Neural cell (in vitro differentiated cells): ENCODE data around the gene TPBGL. TPM values are rescaled to one million over a fixed set of nuclear protein-coding genes. Genes with fewer than 3 reads are reported as not detected.

Experiments
- H2AFZ ChIP-seq: fragments of 200-600, 300-800 bp; sonication (generic), shearing (Covaris generic); 2 replicates; pipeline ENCODE4 v1.6.0; 2014; ENCODE audit warnings: low read depth, mild to moderate bottlenecking, antibody characterized with exemption, low read length, moderate library complexity
- H3F3A ChIP-seq: fragments of 200-600 bp; shearing (Covaris generic); 2 replicates; pipeline ENCODE4 v1.6.1; 2016; ENCODE audit warnings: mild to moderate bottlenecking, moderate library complexity, mixed read lengths, antibody characterized with exemption, low read length; ENCODE audit not compliant: insufficient read depth, poor library complexity, severe bottlenecking
- H3K27ac ChIP-seq: fragments of 200-600, 300-800 bp; sonication (generic), shearing (Covaris generic); 2 replicates; pipeline ENCODE4 v1.5.1; 2014; ENCODE audit warnings: mild to moderate bottlenecking, low read length, moderate library complexity
- H3K27me3 ChIP-seq: fragments of 300-800, 200-600 bp; sonication (generic), shearing (Covaris generic); 2 replicates; pipeline ENCODE4 v1.6.0; 2014; ENCODE audit warnings: mild to moderate bottlenecking, low read depth, low read length, moderate library complexity; ENCODE audit not compliant: insufficient read depth
- H3K36me3 ChIP-seq: fragments of 300-800, 200-600 bp; sonication (generic), shearing (Covaris generic); 2 replicates; pipeline ENCODE4 v1.5.1; 2014; ENCODE audit warnings: mild to moderate bottlenecking, antibody characterized with exemption, low read length, moderate library complexity; ENCODE audit not compliant: insufficient read depth
- H3K4me2 ChIP-seq: fragments of 300-800, 200-600 bp; sonication (generic), shearing (Covaris generic); 2 replicates; pipeline ENCODE4 v1.6.0; 2014; ENCODE audit warnings: mild to moderate bottlenecking, low read length
- H3K4me3 ChIP-seq: fragments of 300-800, 200-600 bp; sonication (generic), shearing (Covaris generic); 2 replicates; pipeline ENCODE4 v1.5.1; 2014; ENCODE audit warnings: mild to moderate bottlenecking, low read length, moderate library complexity
- H3K79me2 ChIP-seq: fragments of 200-600 bp; shearing (Covaris generic); replicated peaks from 2 replicates; pipeline ENCODE4 v1.6.0; 2014; ENCODE audit warnings: mild to moderate bottlenecking, low read length, moderate library complexity; ENCODE audit not compliant: insufficient read depth
- H3K9ac ChIP-seq: fragments of 300-800, 200-600 bp; sonication (generic), shearing (Covaris generic); 2 replicates; pipeline ENCODE4 v1.6.1; 2016; ENCODE audit warnings: mild to moderate bottlenecking, low read length, mixed read lengths
- H3K9me2 ChIP-seq: fragments of 200-600 bp; shearing (Covaris generic); 2 replicates; pipeline ENCODE4 v1.6.1; 2016; ENCODE audit warnings: mild to moderate bottlenecking, low read length, mixed read lengths; ENCODE audit not compliant: insufficient read depth
- H3K9me3 ChIP-seq: fragments of 200-600, 300-800 bp; sonication (generic), shearing (Covaris generic); 2 replicates; pipeline ENCODE4 v1.6.1; 2016; ENCODE audit warnings: mild to moderate bottlenecking, mixed run types, low read length, moderate library complexity, mixed read lengths
- H4K20me1 ChIP-seq: fragments of 200-600 bp; shearing (Covaris generic); 2 replicates; pipeline ENCODE4 v1.6.1; 2016; ENCODE audit warnings: mild to moderate bottlenecking, mixed run types; ENCODE audit not compliant: insufficient read depth
- CTCF ChIP-seq: fragments of 450-650 bp; IDR thresholded peaks from 2 replicates; pipeline ENCODE4 v1.5.1; 2014; ENCODE audit warnings: antibody characterized with exemption, mild to moderate bottlenecking, moderate library complexity; ENCODE audit not compliant: poor library complexity, severe bottlenecking
- EP300 ChIP-seq: fragments of 450-650 bp; conservative IDR thresholded peaks from 2 replicates; pipeline ENCODE4 v1.6.1; 2014; ENCODE audit warnings: antibody characterized with exemption, mild to moderate bottlenecking, moderate library complexity; ENCODE audit not compliant: poor library complexity, severe bottlenecking
- EZH2 ChIP-seq: fragments of 200-600, 300-800 bp; shearing (Covaris generic), sonication (generic); IDR thresholded peaks from 2 replicates; pipeline ENCODE4 v1.6.1; 2014; ENCODE audit warnings: antibody characterized with exemption, low read length, borderline replicate concordance, mild to moderate bottlenecking; ENCODE audit not compliant: insufficient read depth, poor library complexity, severe bottlenecking
- MXI1 ChIP-seq: fragments of 450-650 bp; conservative IDR thresholded peaks from 2 replicates; pipeline ENCODE4 v1.6.1; 2014; ENCODE audit warnings: antibody characterized with exemption, mild to moderate bottlenecking; ENCODE audit not compliant: poor library complexity, severe bottlenecking
- POLR2AphosphoS5 ChIP-seq: IDR thresholded peaks from 2 replicates; pipeline ENCODE4 v1.6.1; 2012
- RAD21 ChIP-seq: fragments of 450-650 bp; conservative IDR thresholded peaks from 2 replicates; pipeline ENCODE4 v1.6.1; 2014; ENCODE audit warnings: antibody characterized with exemption, mild to moderate bottlenecking, moderate library complexity
- REST ChIP-seq: IDR thresholded peaks from 2 replicates; pipeline ENCODE4 v1.6.1; 2012; ENCODE audit warnings: borderline replicate concordance
- SMC3 ChIP-seq: fragments of 450-650 bp; conservative IDR thresholded peaks from 2 replicates; pipeline ENCODE4 v1.6.1; 2014; ENCODE audit warnings: antibody characterized with exemption, mild to moderate bottlenecking, moderate library complexity; ENCODE audit not compliant: poor library complexity
- TAF1 ChIP-seq: IDR thresholded peaks from 2 replicates; pipeline ENCODE4 v1.6.1; 2012; ENCODE audit warnings: low read depth
- polyA plus RNA-seq: library from polyadenylated mRNA; depleted of rRNA; stranded (reverse); fragments of >200 nt; gene quantifications from 2 replicates; pipeline ENCODE4 v1.2.3, GENCODE V29; 2014

TPBGL gene
- polyA plus RNA-seq, 1 donor from 2014 or later, result not detected

- Histone ChIP-seq H3K4me3 (no peak overlapping the region), H2AFZ (no peak overlapping the region), H4K20me1 (no peaks in the 10 kb centered on the region), H3K27ac (no peak overlapping the region), H3K79me2 (no peaks in the 10 kb centered on the region), H3K9me2 (no peaks in the 10 kb centered on the region), H3F3A (no peaks in the 10 kb centered on the region), H3K36me3 (no peaks in the 10 kb centered on the region), H3K4me2 (no peak overlapping the region), H3K27me3 (no peaks in the 10 kb centered on the region), H3K9me3 (no peaks in the 10 kb centered on the region), H3K9ac (no peak overlapping the region)
- TF ChIP-seq RAD21 (no peak), REST (no peak), EP300 (no peak), EZH2 (no peak), TAF1 (no peak), POLR2AphosphoS5 (no peak), SMC3 (no peak), CTCF (no peak), MXI1 (no peak)
Measured at GRCh38 chr11:75277991-75278790, 37.6 kb downstream of the TPBGL start.

GRCh38 chr11:75279273-75279672 is 38.7 kb downstream of the TPBGL start:
- no peaks in the 10 kb centered on the region for H3K36me3 ChIP-seq
- H2AFZ ChIP-seq, result no peak overlapping the region

More at GRCh38 chr11:75279273-75279672, 38.7 kb downstream of the TPBGL start:
- H4K20me1 ChIP-seq, result no peaks in the 10 kb centered on the region
- H3K9me3 ChIP-seq, result no peaks in the 10 kb centered on the region
- H3K79me2 ChIP-seq, result no peaks in the 10 kb centered on the region
- no peak overlapping the region for H3K4me3 ChIP-seq
- no peaks in the 10 kb centered on the region for H3F3A ChIP-seq
- H3K27me3 ChIP-seq, result no peaks in the 10 kb centered on the region
- H3K4me2 ChIP-seq, result no peak overlapping the region
- no peak overlapping the region for H3K27ac ChIP-seq
- H3K9ac ChIP-seq, result no peak overlapping the region
- TF ChIP-seq TAF1 (no peak), CTCF (no peak), EP300 (no peak), EZH2 (no peak), RAD21 (no peak), MXI1 (no peak), SMC3 (no peak), REST (no peak), POLR2AphosphoS5 (no peak)
- no peaks in the 10 kb centered on the region for H3K9me2 ChIP-seq
